H1 (cell line): ENCODE data around the gene GDPD5. TPM values are rescaled to one million over a fixed set of nuclear protein-coding genes. Genes with fewer than 3 reads are reported as not detected.

Experiments
- CTCF ChIA-PET: fragments of 300-600 bp; sonication (Branson Sonifier 250); formaldehyde crosslinking; loops from one replicate; lab custom pipeline; 2021; ENCODE audit not compliant: partially characterized antibody; lab: Charles Lee
- POLR2A ChIA-PET: fragments of 300-600 bp; sonication (Branson Sonifier 250); formaldehyde crosslinking; loops from one replicate; lab custom pipeline; 2021; ENCODE audit warnings: inconsistent platforms; ENCODE audit not compliant: partially characterized antibody; lab: Charles Lee
- DNase-seq, 2 experiments: peaks; one replicate each; pipeline versions ENCODE4 v3.0.0 to v3.0.0-alpha.2; 2010 to 2022; ENCODE audit warnings: low spot score in 2 of 2, low read depth in 1 of 2, mixed read lengths in 1 of 2
- FAIRE-seq: peaks from 2 replicates; lab custom pipeline; 2011; peaks lifted over from hg19 to GRCh38; lab: Jason Lieb, UNC
- H2AFZ ChIP-seq: 2 replicates; pipeline ENCODE4 v1.8.1; 2012; ENCODE audit warnings: low read length, inconsistent platforms
- H2AK5ac ChIP-seq: 2 replicates; pipeline ENCODE4 v1.6.1; 2013; ENCODE audit warnings: low read depth, low read length
- H2BK120ac ChIP-seq: replicated peaks from 2 replicates; pipeline ENCODE3; 2013; ENCODE audit warnings: low read depth, low read length, inconsistent platforms
- H2BK12ac ChIP-seq: 2 replicates; pipeline ENCODE4 v1.6.1; 2013; ENCODE audit warnings: low read depth, low read length
- H2BK15ac ChIP-seq: 2 replicates; pipeline ENCODE4 v1.6.1; 2013; ENCODE audit warnings: low read length
- H2BK20ac ChIP-seq: 2 replicates; pipeline ENCODE4 v1.6.1; 2013; ENCODE audit warnings: low read length
- H2BK5ac ChIP-seq: 2 replicates; pipeline ENCODE4 v1.6.1; 2013; ENCODE audit warnings: low read depth, low read length
- H3K14ac ChIP-seq: 2 replicates; pipeline ENCODE4 v1.6.1; 2013; ENCODE audit warnings: inconsistent platforms; ENCODE audit not compliant: insufficient read length
- H3K18ac ChIP-seq: 2 replicates; pipeline ENCODE4 v1.6.1; 2013; ENCODE audit warnings: low read length; ENCODE audit errors: extremely low read depth
- H3K23ac ChIP-seq: 2 replicates; pipeline ENCODE4 v1.6.1; 2013; ENCODE audit warnings: inconsistent platforms; ENCODE audit not compliant: insufficient read length
- H3K23me2 ChIP-seq: 2 replicates; pipeline ENCODE4 v1.6.1; 2013; ENCODE audit warnings: low read depth, low read length
- H3K27ac ChIP-seq: 2 replicates; pipeline ENCODE4 v1.6.1; 2011; ENCODE audit warnings: low read depth, low read length, inconsistent platforms
- H3K27me3 ChIP-seq, 4 experiments: replicated peaks in 1 of 4; 1 replicate in 1 of 4; 2 replicates in 3 of 4; pipeline versions ENCODE4 v1.6.1 to v1.8.1; 2011 to 2013; ENCODE audit warnings: low read length in 3 of 4, mild to moderate bottlenecking in 3 of 4, inconsistent platforms in 2 of 4, mixed read lengths in 2 of 4, moderate library complexity in 1 of 4; ENCODE audit not compliant: control insufficient read depth in 3 of 4, insufficient read depth in 3 of 4; ENCODE audit errors: extremely low read depth in 1 of 4
- H3K36me3 ChIP-seq, 4 experiments: 2 replicates each; pipeline versions ENCODE4 v1.6.1 to v1.8.1; 2011 to 2013; ENCODE audit warnings: mild to moderate bottlenecking in 4 of 4, low read length in 3 of 4, moderate library complexity in 2 of 4, control low read depth in 1 of 4, inconsistent platforms in 1 of 4; ENCODE audit not compliant: insufficient read depth in 4 of 4, control insufficient read depth in 2 of 4
- H3K4ac ChIP-seq: replicated peaks from 2 replicates; pipeline ENCODE3; 2013; ENCODE audit warnings: low read length, low read depth, mixed read lengths, inconsistent platforms; ENCODE audit not compliant: insufficient read length
- H3K4me1 ChIP-seq, 4 experiments: replicated peaks in 1 of 4; 1 replicate in 1 of 4; 2 replicates in 3 of 4; pipeline versions ENCODE4 v1.6.1 to v1.8.1; 2011 to 2013; ENCODE audit warnings: low read length in 3 of 4, inconsistent platforms in 2 of 4, mixed read lengths in 1 of 4; ENCODE audit not compliant: insufficient read depth in 4 of 4, control insufficient read depth in 3 of 4
- H3K4me2 ChIP-seq, 2 experiments: 2 replicates each; pipeline versions ENCODE4 v1.6.1 to v1.8.1; 2011 to 2013; ENCODE audit warnings: low read depth in 2 of 2, low read length in 2 of 2, control low read depth in 1 of 2, inconsistent platforms in 1 of 2, mild to moderate bottlenecking in 1 of 2; ENCODE audit not compliant: insufficient read depth in 1 of 2
- H3K4me3 ChIP-seq, 4 experiments: fragments of 200-600, 300-600 bp in 1 of 4; sonication (generic), shearing (Covaris generic), sonication (Bioruptor Twin) in 1 of 4; 2 replicates each; pipeline versions ENCODE4 v1.5.1 to v1.8.1; 2011 to 2016; ENCODE audit warnings: low read length in 4 of 4, low read depth in 3 of 4, control low read depth in 2 of 4, inconsistent platforms in 2 of 4, mild to moderate bottlenecking in 2 of 4, mixed read lengths in 1 of 4, moderate library complexity in 1 of 4; ENCODE audit not compliant: insufficient read depth in 2 of 4; ENCODE audit errors: extremely low read depth in 1 of 4
- H3K56ac ChIP-seq: replicated peaks from 2 replicates; pipeline ENCODE3; 2013; ENCODE audit warnings: low read depth, mild to moderate bottlenecking, mixed read lengths, low read length, inconsistent platforms; ENCODE audit not compliant: insufficient read length
- H3K79me1 ChIP-seq: 2 replicates; pipeline ENCODE4 v1.6.1; 2013; ENCODE audit warnings: low read depth, low read length, control low read depth
- H3K79me2 ChIP-seq, 2 experiments: 2 replicates each; pipeline versions ENCODE4 v1.6.1 to v1.8.1; 2012 to 2013; ENCODE audit warnings: low read length in 2 of 2, mild to moderate bottlenecking in 2 of 2, inconsistent platforms in 1 of 2; ENCODE audit not compliant: insufficient read depth in 2 of 2, control insufficient read depth in 1 of 2
- H3K9ac ChIP-seq, 4 experiments: replicated peaks in 1 of 4; 1 replicate in 1 of 4; 2 replicates in 3 of 4; pipeline versions ENCODE4 v1.6.1 to v1.8.1; 2011 to 2013; ENCODE audit warnings: low read depth in 3 of 4, low read length in 3 of 4, control low read depth in 2 of 4, mild to moderate bottlenecking in 2 of 4, moderate library complexity in 2 of 4, inconsistent platforms in 1 of 4; ENCODE audit errors: extremely low read depth in 1 of 4
- H3K9me3 ChIP-seq, 2 experiments: 2 replicates each; pipeline versions ENCODE4 v1.6.1 to v1.8.1; 2012 to 2013; ENCODE audit warnings: mild to moderate bottlenecking in 2 of 2, moderate library complexity in 2 of 2, control low read depth in 1 of 2, inconsistent platforms in 1 of 2, low read depth in 1 of 2, low read length in 1 of 2, mixed read lengths in 1 of 2; ENCODE audit not compliant: insufficient read depth in 2 of 2
- H4K20me1 ChIP-seq, 2 experiments: replicated peaks in 1 of 2; 2 replicates each; pipeline versions ENCODE3 to v1.8.1; 2011 to 2013; ENCODE audit warnings: inconsistent platforms in 2 of 2, low read length in 2 of 2, mild to moderate bottlenecking in 1 of 2; ENCODE audit not compliant: insufficient read depth in 2 of 2, control insufficient read depth in 1 of 2
- H4K5ac ChIP-seq: 2 replicates; pipeline ENCODE4 v1.6.1; 2013; ENCODE audit warnings: low read length, low read depth, mixed read lengths, inconsistent platforms; ENCODE audit not compliant: insufficient read length
- H4K8ac ChIP-seq: 2 replicates; pipeline ENCODE4 v1.8.0; 2013; ENCODE audit warnings: mild to moderate bottlenecking, moderate library complexity, low read length, inconsistent platforms; ENCODE audit not compliant: insufficient read depth; ENCODE audit errors: extremely low read depth
- H4K91ac ChIP-seq: replicated peaks from 2 replicates; pipeline ENCODE3; 2013; ENCODE audit warnings: low read length, mixed read lengths, inconsistent platforms; ENCODE audit not compliant: insufficient read length
- BCL11A ChIP-seq, 2 experiments: IDR thresholded peaks; one replicate each; pipeline ENCODE4 v1.6.1; 2011; ENCODE audit warnings: low read depth in 2 of 2, low read length in 2 of 2, mild to moderate bottlenecking in 2 of 2
- KDM1A ChIP-seq: fragments of 200-600, 300-600 bp; sonication (generic); IDR thresholded peaks from 2 replicates; pipeline ENCODE4 v1.7.1; 2016; ENCODE audit warnings: mild to moderate bottlenecking, low read length, borderline replicate concordance
- PHF8 ChIP-seq: fragments of 200-600 bp; sonication (generic); conservative IDR thresholded peaks from 2 replicates; pipeline ENCODE4 v1.7.1; 2012; ENCODE audit warnings: low read depth, mild to moderate bottlenecking, inconsistent platforms, low read length, moderate library complexity
- POLR2A ChIP-seq, 2 experiments: IDR thresholded peaks; 1 replicate in 1 of 2; 2 replicates in 1 of 2; pipeline ENCODE4 v1.6.1; 2011; ENCODE audit warnings: low read depth in 2 of 2, low read length in 2 of 2, mild to moderate bottlenecking in 2 of 2; ENCODE audit errors: control extremely low read depth in 1 of 2
- SAP30 ChIP-seq: fragments of 300-600 bp; sonication (generic); IDR thresholded peaks from 2 replicates; pipeline ENCODE4 v1.7.1; 2012; ENCODE audit warnings: low read length, moderate library complexity, mild to moderate bottlenecking, inconsistent platforms; ENCODE audit not compliant: insufficient read depth, insufficient replicate concordance
- SIRT6 ChIP-seq: IDR thresholded peaks from one replicate; pipeline ENCODE4 v1.7.1; 2012; ENCODE audit warnings: low read length, inconsistent platforms
- WGBS, 2 experiments: shearing (Covaris generic) in 1 of 2; methylation state at CpG; one replicate each; pipeline versions ENCODE4 v1.1.6 to v1.1.7; 2013 to 2015; ENCODE audit warnings: low lambda C conversion rate in 2 of 2, mixed read lengths in 2 of 2, inconsistent platforms in 1 of 2, low coverage in 1 of 2, missing lambda C conversion rate in 1 of 2; ENCODE audit not compliant: insufficient replicate concordance in 2 of 2, insufficient coverage in 1 of 2, insufficient read length in 1 of 2; ENCODE audit errors: extremely low coverage in 1 of 2, missing lambda C conversion rate in 1 of 2; 5-methylcytosine and 5-hydroxymethylcytosine counted together
- polyA plus RNA-seq, 7 experiments: library from polyadenylated mRNA; depleted of rRNA in 3 of 7; stranded (reverse) in 5 of 7; unstranded in 2 of 7; fragments of >200 nt in 5 of 7; fragments of 200-250 nt in 2 of 7; gene quantifications; 1 replicate in 5 of 7; 2 replicates in 1 of 7; 4 replicates in 1 of 7; pipeline versions ENCODE4 v1.2.1 to v1.2.3, GENCODE V29; 2011 to 2013; ENCODE audit warnings: missing spikeins in 2 of 7, mixed read lengths in 2 of 7
- total RNA-seq: library from RNA; stranded (reverse); fragmentation: NEBNext Ultra II Directional; extraction: Animal tissue kit (Norgen Biotek cat#: 25700); gene quantifications from 2 replicates; pipeline ENCODE4 v1.2.1, GENCODE V29; 2021
- TF ChIP-seq, protein P1 (sequence below): IDR thresholded peaks from 2 replicates; pipeline ENCODE4 v1.6.1; 2012; ENCODE audit warnings: inconsistent platforms
- TF ChIP-seq, protein P2 (sequence below), 3 experiments: IDR thresholded peaks; 1 replicate in 2 of 3; 2 replicates in 1 of 3; pipeline versions ENCODE4 v1.5.1 to v1.6.1; 2011; ENCODE audit warnings: low read length in 3 of 3, mild to moderate bottlenecking in 3 of 3, inconsistent platforms in 2 of 3, low read depth in 1 of 3, moderate library complexity in 1 of 3; ENCODE audit not compliant: insufficient read depth in 1 of 3; ENCODE audit errors: control extremely low read depth in 1 of 3
- TF ChIP-seq, protein P3 (sequence below): IDR thresholded peaks from 2 replicates; pipeline ENCODE4 v1.6.1; 2012; ENCODE audit warnings: inconsistent platforms

The GDPD5 gene
- total and polyA plus RNA-seq, 2 of the 8 experiments (the other 6 are each of a cell fraction or from before 2014, with no cell fraction given), result 7.8 to 8.6 TPM

DNA sequence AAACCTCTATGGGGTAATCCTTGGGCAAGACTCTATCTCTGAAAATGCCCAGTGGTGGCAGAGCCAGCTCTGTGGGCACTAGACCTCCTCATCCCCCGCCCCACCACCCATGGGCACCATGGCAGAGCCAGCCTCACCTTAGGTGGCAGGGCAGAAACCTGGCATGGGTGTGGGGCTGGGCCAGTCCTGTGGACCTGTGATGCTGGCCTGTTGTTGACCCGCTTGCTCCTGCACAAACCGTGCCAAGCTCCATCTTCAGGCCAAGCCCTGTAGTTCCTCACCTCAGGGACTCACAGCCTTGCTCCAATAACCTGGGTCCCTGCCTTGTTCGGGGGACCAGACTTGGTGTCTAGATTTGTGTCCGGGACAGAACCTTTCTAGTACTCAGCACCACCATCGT, 27.4 kb upstream of the GDPD5 start:
- ChIA-PET CTCF (interaction anchor here (1.0 to 16.9 kb wide), 12 partner anchors 10 to 153 kb away, joined by 3 to 344 read pairs (median 8); no protein-coding TSS in a partner anchor), POLR2A (interaction anchor here (1.2 to 30.6 kb wide), 6 partner anchors 10 to 152 kb away, joined by 3 to 1120 read pairs (median 16); partner anchors contain the start of gene SERPINH1)
- H3K9ac ChIP-seq, result no peak overlapping the region
- H3K23ac ChIP-seq, result no peak overlapping the region
- H4K91ac ChIP-seq, result peak overlapping the region; percentile 68
- peak overlapping the region; percentile 75 for H3K18ac ChIP-seq
- no peak overlapping the region for H2AFZ ChIP-seq
- H3K27me3 ChIP-seq, result no peaks in the 10 kb centered on the region
- WGBS, 2 experiments, result 87% methylated on average over 4 of the region's 6 CpGs; no CpG with 5 or more reads in 1 of the 2 experiments
- no peaks in the 10 kb centered on the region for H3K79me2 ChIP-seq
- H3K9me3 ChIP-seq, result 0 out of 4 replicates have a peak, but pooled peaks cover 0 to 2% of the 10 kb centered on the region in 2 experiments
- no peak for DNase-seq
- no peaks in the 10 kb centered on the region for H3K36me3 ChIP-seq
- H3K4ac ChIP-seq, result peak overlapping the region; percentile 58
- peak overlapping the region; percentile 20 for H2BK120ac ChIP-seq
- H3K23me2 ChIP-seq, result no peaks in the 10 kb centered on the region
- no peak overlapping the region for H3K27ac ChIP-seq
- H3K4me1 ChIP-seq, result peaks cover 2 to 17% (median 13%) of the 10 kb centered on the region in 4 experiments
- H3K14ac ChIP-seq, result no peak overlapping the region
- H2BK20ac ChIP-seq, result peak overlapping the region; percentile 93; the same call in 1 of the 2 replicates
- no peak overlapping the region; the same call in 1 of the 2 replicates for H2AK5ac ChIP-seq
- no peak overlapping the region for H3K4me2 ChIP-seq
- H4K20me1 ChIP-seq, result no peaks in the 10 kb centered on the region
- H4K5ac ChIP-seq, result no peak overlapping the region
- H3K4me3 ChIP-seq, result no peak overlapping the region
- H2BK15ac ChIP-seq, result peak overlapping the region; percentile 75
- H4K8ac ChIP-seq, result no peak overlapping the region
- FAIRE-seq, result no peak
- H3K79me1 ChIP-seq, result no peaks in the 10 kb centered on the region
- no peak overlapping the region for H3K56ac ChIP-seq
- peak overlapping the region; percentile 97 for H2BK12ac ChIP-seq
- H2BK5ac ChIP-seq, result peak overlapping the region; percentile 49; the same call in 1 of the 2 replicates
- TF ChIP-seq, protein P1, sequence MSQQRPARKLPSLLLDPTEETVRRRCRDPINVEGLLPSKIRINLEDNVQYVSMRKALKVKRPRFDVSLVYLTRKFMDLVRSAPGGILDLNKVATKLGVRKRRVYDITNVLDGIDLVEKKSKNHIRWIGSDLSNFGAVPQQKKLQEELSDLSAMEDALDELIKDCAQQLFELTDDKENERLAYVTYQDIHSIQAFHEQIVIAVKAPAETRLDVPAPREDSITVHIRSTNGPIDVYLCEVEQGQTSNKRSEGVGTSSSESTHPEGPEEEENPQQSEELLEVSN, result no peak
- TF ChIP-seq, protein P2, sequence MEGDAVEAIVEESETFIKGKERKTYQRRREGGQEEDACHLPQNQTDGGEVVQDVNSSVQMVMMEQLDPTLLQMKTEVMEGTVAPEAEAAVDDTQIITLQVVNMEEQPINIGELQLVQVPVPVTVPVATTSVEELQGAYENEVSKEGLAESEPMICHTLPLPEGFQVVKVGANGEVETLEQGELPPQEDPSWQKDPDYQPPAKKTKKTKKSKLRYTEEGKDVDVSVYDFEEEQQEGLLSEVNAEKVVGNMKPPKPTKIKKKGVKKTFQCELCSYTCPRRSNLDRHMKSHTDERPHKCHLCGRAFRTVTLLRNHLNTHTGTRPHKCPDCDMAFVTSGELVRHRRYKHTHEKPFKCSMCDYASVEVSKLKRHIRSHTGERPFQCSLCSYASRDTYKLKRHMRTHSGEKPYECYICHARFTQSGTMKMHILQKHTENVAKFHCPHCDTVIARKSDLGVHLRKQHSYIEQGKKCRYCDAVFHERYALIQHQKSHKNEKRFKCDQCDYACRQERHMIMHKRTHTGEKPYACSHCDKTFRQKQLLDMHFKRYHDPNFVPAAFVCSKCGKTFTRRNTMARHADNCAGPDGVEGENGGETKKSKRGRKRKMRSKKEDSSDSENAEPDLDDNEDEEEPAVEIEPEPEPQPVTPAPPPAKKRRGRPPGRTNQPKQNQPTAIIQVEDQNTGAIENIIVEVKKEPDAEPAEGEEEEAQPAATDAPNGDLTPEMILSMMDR (IDR thresholded peaks at IDR 0.05; ENCODE audit: control extremely low read depth in 1 of 3, insufficient read depth in 1 of 3, low read depth in 1 of 3, low read length in 3 of 3), result no peak
- no peak for TF ChIP-seq SAP30
- TF ChIP-seq BCL11A (IDR thresholded peaks at IDR 0.05; ENCODE audit: low read depth in 2 of 2, low read length in 2 of 2), result no peak
- no peak for TF ChIP-seq POLR2A (IDR thresholded peaks at IDR 0.05; ENCODE audit: control extremely low read depth in 1 of 2, low read depth in 2 of 2, low read length in 2 of 2)
- TF ChIP-seq, protein P3, sequence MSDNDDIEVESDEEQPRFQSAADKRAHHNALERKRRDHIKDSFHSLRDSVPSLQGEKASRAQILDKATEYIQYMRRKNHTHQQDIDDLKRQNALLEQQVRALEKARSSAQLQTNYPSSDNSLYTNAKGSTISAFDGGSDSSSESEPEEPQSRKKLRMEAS, result no peak
- no peak for TF ChIP-seq SIRT6
- TF ChIP-seq KDM1A, result no peak
- TF ChIP-seq PHF8, result no peak
